GM21367 (cell line): ENCODE data around the gene NASP.
"Not testable (repeated sequence)": the region's sequence is repeated elsewhere in the genome, so short reads cannot be mapped to it uniquely, and the experiment has no call there.

ENCODE experiments used
- ATAC-seq: cut with Tn5 transposase; IDR thresholded peaks from one replicate; pipeline ENCODE4 v1.9.1; 2021; ENCODE audit not compliant: unreplicated experiment

Gene NASP

DNA sequence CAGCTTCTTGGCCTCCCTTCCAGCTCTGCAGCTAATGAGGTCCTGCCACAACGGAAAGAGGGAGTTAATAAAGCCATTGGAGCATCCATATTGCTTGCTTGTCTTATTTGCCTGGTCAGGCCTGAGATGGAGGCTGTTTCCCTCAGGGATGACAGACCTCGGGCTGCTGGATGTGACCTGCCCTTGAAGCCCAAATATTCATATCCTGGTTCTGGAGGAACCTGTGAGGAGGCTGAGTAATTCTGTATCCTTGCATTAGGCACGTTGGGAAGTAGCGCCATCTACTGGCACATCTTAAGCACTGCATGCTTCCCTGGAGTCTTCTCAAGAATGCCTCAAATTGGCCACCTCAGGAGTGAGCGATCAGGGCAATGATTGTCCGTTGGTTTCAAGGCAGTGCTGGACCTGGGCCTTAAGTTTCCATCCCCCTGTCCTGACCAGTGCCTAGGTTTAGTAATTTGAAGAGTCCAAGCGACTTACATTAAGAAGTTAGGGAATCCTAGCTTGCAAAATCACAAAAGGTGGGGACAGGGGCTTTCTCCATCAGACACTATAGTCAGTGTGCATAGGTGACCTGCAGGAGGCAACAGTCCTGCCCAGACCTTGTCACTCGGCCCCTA, 13.8 kb upstream of the NASP start:
- ATAC-seq, result no peak

DNA sequence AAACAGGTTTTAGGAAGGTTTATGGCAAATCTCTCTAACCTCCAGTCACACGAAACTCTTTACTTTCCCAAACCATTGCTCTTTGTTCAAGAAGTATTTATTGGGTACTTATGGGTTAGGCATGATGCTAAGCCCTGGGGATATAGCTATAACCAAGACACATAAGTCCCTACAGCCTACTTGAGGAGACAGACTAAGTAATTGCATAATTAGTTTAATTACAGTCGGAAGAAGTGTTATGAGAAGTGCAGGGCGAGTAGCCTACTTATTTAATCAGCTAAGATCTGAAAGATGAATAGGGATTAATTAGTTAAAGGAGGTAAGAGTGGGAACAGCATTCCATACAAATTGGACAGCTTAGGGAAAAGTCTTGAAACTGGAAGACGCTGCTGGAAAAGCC, 13.2 kb upstream of the NASP start:
- no peak for ATAC-seq

DNA sequence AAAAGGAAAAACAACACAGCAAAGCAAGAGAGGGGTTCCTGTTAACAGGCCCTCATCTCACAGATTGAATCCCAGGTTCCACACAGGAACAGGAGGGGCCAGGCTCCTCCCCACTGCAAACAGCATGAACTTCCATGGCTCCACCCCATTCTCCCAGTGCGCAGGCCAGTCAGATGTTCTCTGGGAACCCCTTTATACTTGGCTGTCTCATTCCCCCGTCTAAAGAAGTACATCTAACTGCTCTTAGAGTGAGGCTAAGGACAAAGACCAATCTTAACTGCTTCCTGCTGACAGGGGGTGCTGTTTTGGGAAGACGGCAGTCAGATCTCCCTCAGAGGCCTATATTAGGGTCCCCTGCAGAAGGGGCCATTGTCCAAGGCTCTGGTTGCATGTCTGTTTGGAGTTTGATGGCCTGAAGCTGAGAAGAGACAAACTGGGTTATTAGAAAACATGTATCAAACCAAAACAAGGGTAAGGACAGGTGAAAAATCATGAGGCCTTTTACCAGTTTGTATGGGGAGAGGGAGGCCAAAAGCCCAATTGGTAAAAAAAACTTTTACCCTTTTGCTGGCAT, 10.5 kb upstream of the NASP start:
- no peak for ATAC-seq

DNA sequence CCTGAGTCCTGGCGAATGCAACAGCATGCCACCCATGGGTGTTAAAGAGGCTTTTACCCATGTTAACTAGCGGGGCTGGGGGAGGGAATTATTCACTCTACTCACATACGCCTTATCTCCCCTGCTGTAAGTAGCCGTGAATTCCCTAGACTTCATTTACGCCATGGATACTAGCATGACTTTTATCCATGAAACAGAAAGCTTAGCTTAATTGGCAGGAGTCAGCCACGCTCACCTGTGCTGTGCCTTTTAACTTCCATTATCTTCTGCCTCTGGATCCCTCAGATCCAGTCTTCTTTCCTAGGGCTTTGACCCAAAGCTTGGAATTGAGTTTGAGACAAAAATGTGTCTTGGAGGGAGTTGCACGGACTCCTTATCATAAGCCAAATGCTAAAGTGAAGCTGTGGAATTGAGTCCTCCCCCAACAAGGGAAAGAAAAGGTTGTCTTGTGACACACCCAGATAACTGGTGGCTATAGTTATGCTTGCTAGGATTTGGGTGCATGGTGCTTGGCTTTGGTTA, 9.7 kb upstream of the NASP start:
- no peak for ATAC-seq

DNA sequence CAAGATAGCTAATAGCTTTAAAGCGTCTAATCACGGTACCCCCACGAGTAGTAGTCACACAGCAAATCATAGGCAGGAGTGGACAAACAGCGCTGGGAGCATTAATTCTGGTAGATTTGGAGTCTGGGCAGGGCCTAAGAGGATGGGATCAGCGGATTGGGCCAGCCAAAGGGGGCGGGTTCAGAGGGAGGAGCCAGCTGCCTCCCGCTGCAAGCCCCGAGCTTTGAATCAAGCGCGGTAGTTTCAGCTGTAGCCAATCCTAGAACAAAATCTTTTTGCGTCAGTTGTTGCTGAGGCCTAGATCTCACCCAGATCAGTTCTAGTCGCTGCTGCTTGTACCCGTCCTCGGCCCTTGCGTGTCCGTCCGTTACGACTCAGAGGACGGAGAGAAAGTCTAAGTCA, 576 bp upstream of the NASP start:
- peak; percentile 71 for ATAC-seq

DNA sequence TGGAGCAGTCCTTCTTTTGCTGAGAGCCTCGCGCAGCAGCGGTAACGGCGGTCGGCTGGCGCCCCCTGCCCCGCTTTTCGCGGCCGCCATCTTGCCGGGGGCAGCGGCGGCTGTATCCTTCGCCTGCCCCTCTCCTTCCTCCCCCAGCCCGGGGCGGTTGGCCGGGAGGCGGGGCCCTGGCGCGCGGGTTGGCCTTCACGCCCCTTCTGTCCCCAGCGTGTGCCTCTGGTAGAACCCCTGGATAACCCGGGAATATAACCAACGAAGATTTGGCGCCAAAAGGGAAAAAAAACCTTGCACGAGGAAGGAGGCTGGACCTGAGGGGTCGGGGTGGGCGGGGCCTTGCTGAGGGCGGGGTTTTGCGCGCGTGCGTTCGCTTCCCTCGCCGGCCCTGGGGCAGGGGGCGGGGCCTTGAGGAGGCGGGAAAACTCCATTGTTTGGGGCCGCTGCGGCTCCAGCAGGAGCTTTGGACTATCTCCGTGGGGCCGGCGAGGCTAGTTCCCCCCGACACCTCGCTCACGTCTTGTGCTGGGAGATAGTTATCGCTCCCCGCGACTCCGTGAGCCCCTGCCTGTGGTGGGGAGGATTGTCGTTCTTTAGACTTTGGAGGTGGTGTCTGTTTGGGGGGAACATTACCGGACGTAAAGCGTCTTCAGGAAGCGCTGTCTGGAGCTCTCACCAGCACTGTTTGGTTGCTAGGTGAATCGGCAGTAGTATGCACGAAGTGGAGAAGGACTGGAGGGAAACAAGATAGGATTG, 689 bp downstream of the NASP start:
- ATAC-seq, result peak; percentile 27

DNA sequence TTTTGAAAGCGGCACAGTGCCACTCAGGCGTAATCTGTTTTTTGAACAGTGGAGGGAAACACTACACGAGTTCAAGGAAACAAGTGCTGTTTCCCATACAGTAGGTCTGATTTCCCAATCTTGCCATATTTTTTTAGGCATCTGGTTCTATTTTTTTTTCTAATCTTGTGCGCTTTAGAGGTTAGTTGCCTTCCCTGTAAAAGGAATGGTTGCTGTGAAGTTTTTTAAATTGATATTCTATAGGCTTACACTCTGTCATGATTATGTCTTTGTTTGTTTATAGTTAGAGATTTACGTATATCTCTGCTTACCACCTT, 1.2 kb downstream of the NASP start:
- ATAC-seq, result no peak

DNA sequence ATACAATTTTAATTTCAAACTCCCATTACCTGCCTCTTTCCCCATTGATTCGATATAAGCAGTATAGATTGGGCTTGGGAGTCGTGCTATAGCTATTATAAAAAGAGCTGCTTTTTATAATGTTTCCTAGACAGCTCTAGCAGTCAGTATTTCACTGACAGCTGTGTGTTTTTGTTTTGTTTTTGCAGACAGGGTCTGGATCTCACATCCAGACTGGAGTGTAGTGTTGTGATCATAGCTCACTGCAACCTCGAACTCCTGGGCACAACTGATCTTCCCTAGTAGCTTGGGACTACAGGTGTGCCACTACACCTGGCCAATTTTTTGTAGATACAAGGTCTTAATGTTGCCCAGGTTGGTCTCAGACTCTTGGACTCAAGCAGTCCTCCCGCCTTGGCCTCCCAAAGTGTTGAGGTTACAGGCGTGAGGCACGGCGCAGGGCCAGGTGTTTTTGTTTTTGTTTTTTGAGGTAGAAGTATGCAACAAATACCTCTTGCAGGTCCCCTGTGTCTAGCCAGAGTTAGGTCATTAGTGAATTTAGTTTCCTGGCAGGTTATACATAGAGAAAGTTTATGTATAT, 1.7 kb downstream of the NASP start:
- no peak for ATAC-seq

DNA sequence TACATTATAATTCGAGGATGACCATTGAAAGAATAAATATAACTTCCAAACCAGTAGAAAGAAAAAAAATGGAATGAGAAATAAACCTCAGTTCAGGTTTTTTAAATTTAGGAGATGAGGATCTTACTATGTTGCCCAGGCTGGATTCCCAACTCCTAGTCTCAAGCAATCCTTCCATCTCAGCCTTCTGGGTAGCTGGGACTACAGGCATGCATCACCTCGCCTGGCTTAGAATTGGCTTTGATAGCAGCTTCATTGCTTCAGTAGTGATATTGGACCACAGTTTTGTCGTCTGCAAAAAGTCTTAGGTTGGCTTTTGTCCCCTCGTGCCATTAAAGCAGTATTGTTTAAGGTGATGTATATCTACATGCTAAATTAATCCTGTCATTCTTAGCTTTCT, 2.9 kb downstream of the NASP start:
- ATAC-seq, result no peak

DNA sequence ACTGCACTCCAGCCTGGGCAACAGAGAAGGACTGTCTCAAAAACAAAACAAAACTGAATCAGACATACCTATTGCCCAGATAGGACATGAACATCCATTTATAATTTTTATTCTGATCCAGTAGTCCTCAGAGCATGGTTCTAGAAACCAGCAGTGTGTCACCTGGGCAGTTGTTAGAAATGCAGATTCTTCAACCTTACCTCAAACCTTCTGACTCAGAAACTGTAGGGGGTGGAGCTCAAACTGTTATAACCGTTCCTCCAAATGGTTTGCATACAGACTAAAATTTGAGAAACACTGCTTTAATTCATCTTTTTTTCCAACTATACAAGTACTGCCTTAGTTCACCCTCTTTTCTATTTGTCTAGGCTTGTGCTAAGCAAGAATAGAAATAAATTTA, 6.0 kb downstream of the NASP start:
- ATAC-seq, result no peak

DNA sequence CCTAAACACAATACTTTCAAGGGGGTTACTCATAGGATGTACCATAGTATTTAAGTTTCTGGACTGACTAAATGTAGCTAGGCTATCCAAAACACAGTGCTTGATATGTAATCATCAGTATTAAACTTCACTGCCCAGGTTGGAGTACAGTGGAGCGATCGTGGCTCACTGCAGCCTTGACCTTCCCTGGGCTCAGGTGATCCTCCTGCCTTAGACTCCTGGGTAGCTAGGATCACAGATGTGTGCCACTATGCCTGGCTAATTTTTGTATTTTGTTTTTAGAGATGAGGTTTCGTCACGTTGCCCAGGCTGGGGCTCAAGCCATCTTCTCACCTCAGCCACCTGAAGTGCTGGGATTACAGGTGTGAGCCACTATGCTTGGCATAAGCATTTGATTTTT, 10.6 kb downstream of the NASP start:
- no peak for ATAC-seq

DNA sequence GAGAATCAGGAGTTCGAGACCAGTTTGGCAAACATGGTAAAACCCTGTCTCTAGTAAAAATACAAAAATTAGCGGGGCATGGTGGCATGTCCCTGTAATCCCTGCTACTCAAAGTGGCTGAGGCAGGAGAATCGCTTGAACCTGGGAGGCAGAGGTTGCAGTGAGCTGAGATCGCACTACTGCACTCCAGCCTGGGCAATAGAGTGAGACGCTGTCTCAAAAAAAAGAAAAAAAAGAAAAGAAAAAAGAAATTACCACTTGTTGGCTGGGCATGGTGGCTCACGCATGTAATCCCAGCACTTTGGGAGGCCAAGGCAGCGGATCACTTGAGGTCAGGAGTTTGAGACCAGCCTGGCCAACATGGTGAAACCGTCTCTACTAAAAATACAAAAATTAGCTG, 12.9 kb downstream of the NASP start:
- not testable (repeated sequence) for ATAC-seq

DNA sequence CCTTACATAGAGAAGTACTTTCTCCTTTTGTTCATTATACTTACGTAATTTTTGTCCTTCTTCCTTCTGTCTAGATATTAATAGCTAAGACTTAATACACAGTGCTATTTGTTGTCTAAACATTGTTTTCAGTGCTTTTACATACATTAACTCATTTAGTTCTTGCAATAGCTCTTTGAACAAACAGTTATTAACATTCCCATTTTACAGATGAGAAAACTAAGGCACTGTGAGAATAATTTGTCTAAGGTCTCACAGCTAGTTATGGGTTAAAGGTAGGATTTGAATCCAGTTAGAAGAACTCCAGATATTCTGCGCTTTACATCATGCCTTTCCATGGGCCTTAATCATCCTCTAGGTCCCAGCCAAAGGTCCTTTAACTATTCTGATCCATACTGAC, 20.4 kb downstream of the NASP start:
- no peak for ATAC-seq

DNA sequence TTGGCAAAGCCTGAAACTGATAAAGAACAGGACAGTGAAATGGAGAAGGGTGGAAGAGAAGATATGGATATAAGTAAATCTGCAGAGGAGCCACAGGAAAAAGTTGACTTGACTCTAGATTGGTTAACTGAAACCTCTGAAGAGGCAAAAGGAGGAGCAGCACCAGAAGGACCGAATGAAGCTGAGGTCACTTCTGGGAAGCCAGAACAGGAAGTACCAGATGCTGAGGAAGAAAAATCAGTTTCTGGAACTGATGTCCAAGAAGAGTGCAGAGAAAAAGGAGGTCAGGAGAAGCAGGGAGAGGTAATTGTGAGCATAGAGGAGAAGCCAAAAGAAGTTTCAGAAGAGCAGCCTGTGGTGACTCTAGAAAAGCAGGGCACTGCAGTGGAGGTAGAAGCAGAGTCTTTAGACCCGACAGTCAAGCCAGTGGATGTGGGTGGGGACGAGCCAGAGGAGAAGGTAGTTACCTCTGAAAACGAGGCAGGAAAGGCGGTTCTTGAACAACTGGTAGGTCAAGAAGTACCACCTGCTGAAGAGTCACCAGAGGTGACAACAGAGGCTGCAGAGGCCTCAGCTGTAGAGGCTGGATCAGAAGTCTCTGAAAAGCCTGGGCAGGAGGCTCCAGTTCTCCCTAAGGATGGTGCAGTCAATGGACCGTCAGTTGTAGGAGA, 23.7 kb downstream of the NASP start:
- no peak for ATAC-seq

DNA sequence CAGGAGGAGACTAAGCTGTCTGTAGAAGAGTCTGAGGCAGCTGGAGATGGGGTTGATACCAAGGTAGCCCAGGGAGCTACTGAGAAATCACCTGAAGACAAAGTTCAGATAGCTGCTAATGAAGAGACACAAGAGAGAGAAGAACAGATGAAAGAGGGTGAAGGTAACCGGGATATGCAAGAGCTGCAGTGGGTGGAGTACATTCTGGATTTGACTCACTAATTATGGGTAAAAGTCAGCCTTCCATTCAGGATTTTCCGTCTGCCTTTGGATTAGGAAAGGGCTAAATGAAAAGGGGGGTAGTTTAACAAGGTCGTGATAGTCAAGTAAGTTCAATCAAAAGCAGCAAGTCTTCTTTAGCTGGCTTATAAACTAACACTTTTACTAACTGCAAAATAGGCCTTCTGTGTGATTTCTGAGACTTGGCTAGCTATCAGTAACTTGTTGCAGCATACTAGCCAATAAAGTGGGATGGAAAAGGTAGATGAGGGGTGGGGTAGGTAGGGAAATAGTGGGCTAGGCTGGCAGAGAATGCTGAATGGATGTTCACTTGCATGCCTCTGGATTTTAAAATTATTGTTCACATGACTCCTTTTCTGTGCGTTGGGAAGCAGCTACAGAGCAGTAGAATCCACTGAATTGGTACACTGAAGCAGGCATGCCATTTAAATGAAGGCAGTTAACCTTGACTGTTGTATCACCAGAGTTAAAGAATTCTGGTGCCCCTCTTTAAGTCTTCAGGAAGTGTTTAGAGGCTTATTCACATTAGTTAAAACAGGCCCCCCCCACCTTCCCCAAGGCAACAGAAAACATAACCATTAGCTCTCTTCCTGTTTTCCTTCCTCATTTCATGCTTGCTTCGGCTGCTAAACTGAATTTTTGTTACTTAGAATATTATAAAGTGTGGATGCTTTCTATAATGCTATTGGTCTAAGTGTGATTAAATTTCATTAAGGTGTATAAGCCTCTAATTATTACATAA, 24.6 kb downstream of the NASP start:
- no peak for ATAC-seq

DNA sequence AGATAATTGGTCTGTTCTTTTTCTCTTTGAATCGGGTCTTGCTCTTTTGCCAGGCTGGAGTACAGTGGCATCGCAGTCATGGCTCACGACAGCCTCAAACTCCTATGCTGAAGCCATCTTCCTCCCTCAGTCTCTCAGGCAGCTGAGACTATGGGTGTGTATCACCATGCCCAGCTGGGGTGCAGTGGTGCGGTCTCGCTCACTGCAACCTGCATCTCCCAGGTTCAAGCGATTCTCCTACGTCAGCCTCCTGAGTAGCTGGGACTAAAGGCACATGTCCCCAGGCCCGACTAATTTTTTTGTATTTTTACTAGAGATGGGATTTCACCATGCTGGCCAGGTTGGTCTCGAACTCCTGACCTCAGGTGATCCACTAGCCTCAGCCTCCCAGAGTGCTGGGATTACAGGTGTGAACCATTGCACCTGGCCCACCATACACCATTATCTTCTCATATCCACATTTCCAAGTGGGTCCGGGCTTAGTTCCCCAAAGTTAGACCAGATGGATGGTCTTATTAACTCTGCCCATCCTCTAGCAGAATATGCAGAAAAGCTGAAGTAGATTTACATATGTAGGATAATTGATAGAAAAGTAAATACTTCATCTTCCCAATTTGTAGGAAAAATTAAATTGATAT, 26.9 kb downstream of the NASP start:
- ATAC-seq, result no peak

DNA sequence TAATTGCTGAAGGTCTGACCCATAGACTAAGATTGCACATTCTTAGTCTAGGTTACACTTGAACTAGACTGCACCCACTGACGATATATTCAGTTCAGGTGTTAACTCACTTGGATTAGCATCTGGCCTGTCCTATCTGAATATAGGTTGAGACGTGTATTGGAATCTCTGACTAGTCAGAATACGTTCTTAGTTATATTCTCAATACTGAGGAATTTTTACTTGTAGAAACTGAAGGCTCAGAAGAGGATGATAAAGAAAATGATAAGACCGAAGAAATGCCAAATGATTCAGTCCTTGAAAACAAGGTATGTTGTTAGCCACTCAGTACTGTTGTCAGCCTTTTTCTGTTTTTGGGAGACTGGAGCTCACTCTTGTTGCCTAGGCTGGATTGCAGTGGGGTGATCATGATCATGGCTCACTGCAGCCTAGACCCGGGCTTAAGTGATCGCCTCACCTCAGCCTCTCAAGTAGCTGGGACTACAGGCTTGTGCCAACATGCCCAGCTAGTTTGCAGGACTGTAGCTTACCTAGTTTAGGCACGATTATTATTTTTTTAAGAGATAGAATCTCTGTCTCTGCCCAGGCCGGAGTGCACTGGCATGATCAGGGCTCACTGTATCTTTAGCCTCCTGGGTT, 29.2 kb downstream of the NASP start:
- no peak for ATAC-seq

DNA sequence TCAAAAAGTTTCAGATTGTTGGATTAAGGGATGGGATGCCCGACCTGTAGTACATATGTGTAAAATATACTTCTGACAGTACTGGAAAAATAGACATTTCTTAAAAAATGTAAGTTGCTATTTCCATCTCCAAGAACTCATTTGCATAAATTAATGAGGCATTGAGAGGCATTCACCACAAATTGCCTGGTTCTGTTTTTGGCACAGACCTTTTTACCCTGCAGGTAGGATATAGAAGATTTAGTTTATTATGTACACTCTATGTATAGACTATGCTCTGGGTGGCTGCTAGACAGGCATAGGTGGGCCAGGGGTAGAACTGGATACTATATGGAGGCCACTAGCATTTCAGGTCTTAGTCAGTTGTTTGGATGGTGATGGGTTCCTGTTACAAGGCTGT, 32.0 kb downstream of the NASP start:
- no peak for ATAC-seq

DNA sequence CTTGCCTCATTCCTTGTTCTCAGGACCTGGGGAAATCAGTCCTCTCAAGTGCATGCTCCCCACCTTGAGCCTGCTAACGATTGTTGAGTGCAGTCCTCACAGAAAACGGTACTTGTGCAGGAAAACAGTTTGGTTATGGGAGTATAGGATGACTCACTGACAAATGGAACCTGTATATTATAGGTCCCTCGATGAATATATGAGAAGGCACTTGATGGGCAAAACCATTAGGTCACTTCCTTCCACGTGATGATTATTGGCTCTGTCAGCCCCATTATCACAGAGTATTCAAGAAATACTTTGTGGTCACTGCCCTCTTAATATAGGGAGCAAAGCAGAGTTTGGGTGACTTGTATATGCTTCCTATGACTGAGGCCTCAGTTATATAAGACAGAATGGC, 33.8 kb downstream of the NASP start:
- no peak for ATAC-seq
